Astrocyte of the spinal cord (primary cell): ENCODE results near the gene EIF2A.

Experiments used
- DNase-seq: peaks from one replicate; pipeline ENCODE4 v3.0.0; 2011; ENCODE audit warnings: low read depth, low spot score
- H3K4me3 ChIP-seq: 2 replicates; pipeline ENCODE4 v1.5.1; 2011; ENCODE audit warnings: low read depth, mild to moderate bottlenecking, low read length, moderate library complexity
- in situ Hi-C: cut with HindIII; loops from 2 replicates; pipeline ENCODE4 v1.10.0; 2017; ENCODE audit warnings: low sequenced_read_pairs
- TF ChIP-seq, protein P1 (sequence below): IDR thresholded peaks from 2 replicates; pipeline ENCODE4 v1.5.1; 2012; ENCODE audit warnings: low read depth, mild to moderate bottlenecking, low read length, inconsistent platforms

EIF2A gene

DNA sequence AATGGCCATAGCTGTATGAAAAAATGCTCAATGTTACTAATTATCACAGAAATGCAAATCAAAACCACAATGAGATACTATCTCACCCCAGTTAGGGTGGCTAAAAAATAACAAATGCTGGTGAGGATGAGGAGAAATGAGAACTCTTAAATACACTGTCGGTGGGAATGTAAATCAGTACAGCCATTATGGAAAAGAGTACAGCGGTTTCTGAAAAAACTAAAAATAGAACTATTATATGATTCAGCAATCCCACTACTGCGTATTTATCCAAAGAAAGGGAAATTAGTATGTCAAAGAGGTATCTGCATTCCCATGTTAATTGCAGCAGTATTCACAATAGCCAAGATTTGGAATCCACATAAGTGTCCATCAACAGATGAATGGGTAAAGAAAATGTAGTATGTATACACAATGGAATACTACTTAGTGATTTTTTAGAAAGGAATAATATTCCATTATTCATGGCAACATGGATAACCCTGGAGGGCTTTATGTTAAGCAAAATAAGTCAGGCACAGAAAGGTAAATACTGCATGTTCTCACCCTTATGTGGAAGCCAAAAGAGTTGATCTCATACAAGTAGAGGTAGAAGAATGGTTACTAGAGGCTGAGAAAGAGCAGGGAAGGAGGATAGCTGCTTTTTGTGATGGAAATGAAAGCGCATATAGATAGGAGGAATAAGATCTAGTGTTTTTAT, 35.3 kb upstream of the EIF2A start:
- TF ChIP-seq, protein P1, sequence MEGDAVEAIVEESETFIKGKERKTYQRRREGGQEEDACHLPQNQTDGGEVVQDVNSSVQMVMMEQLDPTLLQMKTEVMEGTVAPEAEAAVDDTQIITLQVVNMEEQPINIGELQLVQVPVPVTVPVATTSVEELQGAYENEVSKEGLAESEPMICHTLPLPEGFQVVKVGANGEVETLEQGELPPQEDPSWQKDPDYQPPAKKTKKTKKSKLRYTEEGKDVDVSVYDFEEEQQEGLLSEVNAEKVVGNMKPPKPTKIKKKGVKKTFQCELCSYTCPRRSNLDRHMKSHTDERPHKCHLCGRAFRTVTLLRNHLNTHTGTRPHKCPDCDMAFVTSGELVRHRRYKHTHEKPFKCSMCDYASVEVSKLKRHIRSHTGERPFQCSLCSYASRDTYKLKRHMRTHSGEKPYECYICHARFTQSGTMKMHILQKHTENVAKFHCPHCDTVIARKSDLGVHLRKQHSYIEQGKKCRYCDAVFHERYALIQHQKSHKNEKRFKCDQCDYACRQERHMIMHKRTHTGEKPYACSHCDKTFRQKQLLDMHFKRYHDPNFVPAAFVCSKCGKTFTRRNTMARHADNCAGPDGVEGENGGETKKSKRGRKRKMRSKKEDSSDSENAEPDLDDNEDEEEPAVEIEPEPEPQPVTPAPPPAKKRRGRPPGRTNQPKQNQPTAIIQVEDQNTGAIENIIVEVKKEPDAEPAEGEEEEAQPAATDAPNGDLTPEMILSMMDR = no peak
- H3K4me3 ChIP-seq = no peak overlapping the region
- no peak for DNase-seq
- in situ Hi-C loops = no loop called here

- in situ Hi-C loops = no loop called here
- DNase-seq = no peak
- TF ChIP-seq, protein P1 = no peak
- H3K4me3 ChIP-seq = no peak overlapping the region
Measured at GRCh38 chr3:150515210-150515609, 31.4 kb upstream of the EIF2A start.

GRCh38 chr3:150519026-150519425, 27.6 kb upstream of the EIF2A start:
- H3K4me3 ChIP-seq = no peak overlapping the region
- TF ChIP-seq, protein P1 = no peak
- in situ Hi-C loops = no loop called here
- no peak for DNase-seq

- TF ChIP-seq, protein P1 = no peak
- in situ Hi-C loops = no loop called here
- DNase-seq = no peak
- H3K4me3 ChIP-seq = no peak overlapping the region
Measured at GRCh38 chr3:150520408-150520807, 26.2 kb upstream of the EIF2A start.

- no peak for DNase-seq
- H3K4me3 ChIP-seq = no peak overlapping the region
- TF ChIP-seq, protein P1 = no peak
- in situ Hi-C loops = no loop called here
Measured at GRCh38 chr3:150521463-150521862, 25.1 kb upstream of the EIF2A start.

DNA sequence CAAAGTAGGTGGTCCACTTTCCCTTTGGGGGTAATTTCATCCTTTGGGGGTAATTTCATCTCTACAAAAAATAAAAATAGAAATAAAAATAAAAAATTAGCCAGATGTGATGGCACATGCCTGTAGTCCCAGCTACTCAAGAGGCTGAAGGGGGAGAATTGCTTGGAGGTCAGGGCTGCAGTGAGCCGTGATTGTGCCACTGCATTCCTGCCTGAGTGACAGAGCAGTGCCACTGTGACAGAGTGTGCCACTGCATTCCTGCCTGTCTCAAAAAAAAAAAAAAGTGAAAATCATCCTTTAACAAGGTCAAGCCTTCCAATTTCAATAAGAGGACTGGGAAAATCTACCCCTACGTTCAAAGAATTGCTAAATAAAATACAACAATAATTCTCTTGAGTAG, 23.0 kb upstream of the EIF2A start:
- in situ Hi-C loops = no loop called here
- no peak for DNase-seq
- no peak overlapping the region for H3K4me3 ChIP-seq
- TF ChIP-seq, protein P1 = no peak
